ENCODE results near the gene MOCOS.

The MOCOS gene

DNA sequence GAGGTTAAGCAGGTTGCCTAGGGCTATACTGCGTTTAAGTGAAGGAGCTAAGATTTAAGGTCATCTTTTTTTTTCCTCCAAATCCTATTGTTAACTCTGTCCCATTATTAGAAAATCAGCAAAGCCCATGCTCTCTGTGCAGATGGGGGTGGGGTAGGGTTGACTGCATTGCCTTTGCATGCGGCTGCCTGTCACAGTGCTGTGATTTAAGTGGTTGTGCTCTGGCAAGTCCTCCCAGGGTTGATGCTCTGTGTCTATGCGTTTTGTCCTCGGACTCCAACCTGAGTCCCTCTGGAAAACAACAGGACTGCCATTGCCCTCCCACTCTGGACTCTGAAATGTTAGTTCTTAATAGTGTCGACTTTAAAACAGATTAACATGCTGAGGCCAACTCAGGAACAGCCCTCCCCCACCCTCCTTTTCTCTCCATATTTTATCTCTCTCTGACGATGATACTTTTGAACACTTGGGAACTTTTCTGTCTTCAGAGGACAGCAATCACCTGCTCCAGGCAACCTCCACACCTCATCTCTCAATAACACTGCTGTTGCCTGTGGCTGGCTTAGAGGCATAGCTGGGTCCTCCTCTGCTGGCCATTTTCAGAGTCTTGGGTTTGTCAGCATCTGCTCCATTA, 116.0 kb downstream of the MOCOS start:
- DNase-seq (ENCODE audit: low spot score) = no peak

DNA sequence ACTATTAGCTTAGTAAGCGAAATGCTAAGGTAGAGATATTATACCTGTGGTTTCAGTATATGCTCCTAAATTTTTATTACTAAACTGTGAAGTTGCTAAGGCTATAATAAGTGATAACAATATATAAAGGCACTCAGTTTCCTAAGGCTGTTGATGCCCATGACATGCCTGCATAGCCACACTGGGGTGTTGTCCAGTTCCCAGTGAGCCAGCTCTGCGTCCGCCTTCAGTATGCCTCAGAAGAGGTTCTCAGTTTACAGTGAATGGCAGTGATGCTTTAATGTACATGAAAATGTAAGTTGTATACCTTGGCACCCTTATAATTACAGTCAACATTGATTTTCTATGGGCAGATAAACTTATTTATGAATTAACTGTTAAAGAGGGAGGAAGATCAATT, 117.4 kb downstream of the MOCOS start:
- no peak for DNase-seq (ENCODE audit: low spot score)

- no peak for DNase-seq (ENCODE audit: low spot score)
Observed at GRCh38 chr18:36305375-36305774, 118.1 kb downstream of the MOCOS start.

- DNase-seq (ENCODE audit: low spot score) = no peak
Observed at GRCh38 chr18:36307513-36307912, 120.2 kb downstream of the MOCOS start.

DNA sequence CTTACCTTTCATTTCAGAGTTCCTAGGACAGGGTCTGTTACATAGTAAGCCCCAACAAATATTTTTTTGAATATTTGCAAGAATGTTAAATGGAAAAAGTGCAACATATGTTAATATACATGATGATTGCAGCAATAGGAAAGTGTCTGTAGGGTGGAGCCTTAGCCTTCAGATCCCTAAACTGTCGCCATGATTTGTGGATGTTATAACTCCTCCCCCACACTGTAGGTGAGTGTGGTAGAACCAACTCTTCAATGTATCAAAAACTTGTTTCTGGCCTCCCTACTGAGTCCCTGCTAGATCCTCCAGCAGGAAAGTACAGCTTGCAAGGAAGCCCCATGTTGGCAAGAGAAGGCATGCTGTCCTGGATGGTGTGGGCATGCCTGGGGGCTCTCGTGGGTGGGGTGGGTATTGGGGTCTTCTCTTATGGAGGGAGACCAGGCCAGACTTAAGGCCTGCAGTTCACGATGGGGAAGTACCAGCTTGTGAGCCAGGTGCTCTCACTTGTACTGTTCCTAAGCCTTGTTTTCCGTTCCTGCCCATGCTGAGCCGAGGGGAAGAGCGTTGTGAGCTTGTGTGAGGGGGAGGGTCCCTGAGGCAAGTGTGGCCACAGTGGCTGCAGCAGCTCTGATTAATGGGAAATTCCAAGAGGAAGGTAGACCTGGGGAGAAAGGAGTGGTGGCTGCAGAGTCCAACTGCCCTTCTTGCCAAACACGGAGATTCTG, 121.6 kb downstream of the MOCOS start:
- DNase-seq (ENCODE audit: low spot score) = no peak

GRCh38 chr18:36309436-36310391, 122.4 kb downstream of the MOCOS start:
- DNase-seq (ENCODE audit: low spot score) = peak; percentile 78

DNA sequence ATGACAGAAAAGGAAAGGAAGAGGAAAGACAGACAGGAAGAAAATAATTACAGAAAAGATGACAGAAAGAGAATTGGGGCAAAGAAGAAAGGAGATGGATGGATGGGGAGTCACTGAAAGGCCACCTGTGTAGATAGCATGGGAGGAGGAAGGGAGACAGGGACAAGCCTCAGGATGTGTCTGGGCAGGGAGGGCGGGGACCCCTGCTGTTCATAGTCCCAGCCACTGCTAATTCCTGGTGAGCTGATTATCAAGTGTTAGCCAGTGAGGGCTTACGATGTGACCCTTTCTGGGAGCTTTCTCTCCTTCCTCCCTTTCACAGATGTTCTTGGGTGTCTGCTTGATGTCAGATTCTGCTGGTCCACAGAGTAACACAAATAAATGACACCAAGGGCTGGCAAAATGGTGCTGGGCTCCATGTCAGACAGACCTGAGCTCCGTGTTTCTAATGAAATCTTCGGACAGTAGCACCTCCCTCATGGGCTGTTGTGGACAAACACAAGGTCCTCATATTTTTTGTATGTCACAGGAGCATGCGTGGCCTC, 123.8 kb downstream of the MOCOS start:
- no peak for DNase-seq (ENCODE audit: low spot score)

- no peak for DNase-seq (ENCODE audit: low spot score)
Observed at GRCh38 chr18:36312806-36313395, 125.6 kb downstream of the MOCOS start.

DNA sequence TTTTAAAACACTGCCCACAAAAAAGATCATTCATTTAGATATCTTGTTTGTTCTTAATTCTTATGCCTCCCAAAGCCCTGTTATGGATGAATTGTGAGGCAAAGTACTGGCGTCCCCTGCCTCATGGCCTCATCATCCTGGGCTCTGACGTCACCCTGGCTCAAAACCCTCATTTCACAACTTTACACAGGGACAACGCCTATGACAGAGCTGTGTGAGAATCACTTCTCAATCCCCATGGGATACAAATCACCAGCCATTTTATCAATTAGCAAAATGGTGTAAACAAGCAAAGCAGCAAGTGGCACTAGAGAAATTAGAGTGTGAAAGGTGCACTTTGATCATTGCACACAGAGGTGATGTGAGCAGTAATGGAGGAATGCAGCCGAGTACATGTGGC, 126.8 kb downstream of the MOCOS start:
- no peak for DNase-seq (ENCODE audit: low spot score)

GRCh38 chr18:36314754-36315153, 127.5 kb downstream of the MOCOS start:
- peak; percentile 34 for DNase-seq (ENCODE audit: low spot score)

- DNase-seq (ENCODE audit: low spot score) = no peak
Observed at GRCh38 chr18:36315736-36316135, 128.4 kb downstream of the MOCOS start.

DNA sequence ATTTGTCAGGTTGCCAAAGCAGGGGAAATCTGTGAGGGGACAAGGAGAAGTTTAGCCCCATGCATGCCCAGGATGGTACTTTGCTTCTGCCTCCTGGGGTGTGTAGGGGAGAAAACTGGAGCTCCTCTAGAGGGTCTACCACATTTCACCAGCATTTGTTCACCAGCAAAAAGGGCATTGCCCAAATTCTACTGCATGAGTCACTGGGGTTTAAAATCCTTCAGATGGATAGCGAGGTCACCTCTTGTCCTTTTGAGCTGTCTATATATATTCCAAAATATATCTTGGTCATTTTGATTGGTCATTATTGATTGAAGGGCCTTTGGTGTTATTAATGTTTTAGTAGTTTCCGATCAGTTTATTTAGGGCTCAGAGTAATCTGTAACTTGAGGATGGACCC, 128.9 kb downstream of the MOCOS start:
- DNase-seq (ENCODE audit: low spot score) = no peak

All from hepatic stellate cell (primary cell).